Ishikawa (cell line): ENCODE measurements around the gene SGPP2.
A peak's percentile ranks its signal among the peaks of the same experiment; 100 is the strongest.

ENCODE experiments used
- CEBPB ChIP-seq: IDR thresholded peaks from 2 replicates; pipeline ENCODE4 v1.6.1; 2012
- CREB1 ChIP-seq: IDR thresholded peaks from 2 replicates; pipeline ENCODE4 v1.6.1; 2012; ENCODE audit warnings: low read depth
- EGR1 ChIP-seq: IDR thresholded peaks from 2 replicates; pipeline ENCODE4 v1.6.1; 2012
- EP300 ChIP-seq: IDR thresholded peaks from 2 replicates; pipeline ENCODE4 v1.6.1; 2012; ENCODE audit warnings: borderline replicate concordance
- FOXM1 ChIP-seq: IDR thresholded peaks from 2 replicates; pipeline ENCODE4 v1.6.1; 2012; ENCODE audit warnings: low read depth, borderline replicate concordance
- NFIC ChIP-seq: IDR thresholded peaks from 2 replicates; pipeline ENCODE4 v1.6.1; 2012
- RAD21 ChIP-seq: IDR thresholded peaks from 2 replicates; pipeline ENCODE4 v1.6.1; 2012; ENCODE audit warnings: low read depth
- TAF1 ChIP-seq: IDR thresholded peaks from 2 replicates; pipeline ENCODE4 v1.6.1; 2012; ENCODE audit warnings: low read depth, mild to moderate bottlenecking
- TCF12 ChIP-seq: IDR thresholded peaks from 2 replicates; pipeline ENCODE4 v1.6.1; 2012; ENCODE audit warnings: low read depth
- TEAD4 ChIP-seq: IDR thresholded peaks from 2 replicates; pipeline ENCODE4 v1.6.1; 2012
- YY1 ChIP-seq: IDR thresholded peaks from 2 replicates; pipeline ENCODE4 v1.6.1; 2012; ENCODE audit warnings: low read depth
- TF ChIP-seq, protein P1 (sequence below): IDR thresholded peaks from 2 replicates; pipeline ENCODE4 v1.6.1; 2012
- TF ChIP-seq, protein P2 (sequence below): IDR thresholded peaks from 2 replicates; pipeline ENCODE4 v1.6.1; 2012; ENCODE audit warnings: low read depth, mild to moderate bottlenecking

DNA sequence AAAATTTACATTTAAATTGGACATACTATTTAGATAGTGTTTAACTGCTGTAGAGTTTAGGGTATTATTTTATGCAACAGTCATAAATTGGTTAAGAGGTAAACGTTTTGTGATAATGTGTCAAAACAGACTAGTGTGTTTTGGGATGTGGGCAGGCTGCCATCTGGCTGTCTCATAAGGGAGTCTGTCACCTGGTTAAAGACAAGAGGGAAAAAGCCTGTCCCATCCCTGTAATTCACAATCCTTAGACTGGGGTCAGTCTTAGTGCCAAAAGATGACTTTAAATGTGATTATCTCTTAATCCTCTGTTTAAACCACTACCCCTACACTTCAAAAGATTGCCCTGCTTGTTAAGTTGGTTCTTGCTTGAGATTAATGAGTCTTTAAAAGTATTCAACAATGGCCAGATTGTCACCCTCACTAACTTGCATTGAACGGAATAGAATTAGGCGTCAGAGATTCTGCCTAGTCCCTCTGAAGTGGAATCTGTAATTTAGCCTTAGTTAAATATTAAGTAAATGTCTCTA, 59.2 kb downstream of the SGPP2 start:
- TF ChIP-seq RAD21 (peak; percentile 28), TCF12 (no peak), EGR1 (no peak), YY1 (no peak), TEAD4 (no peak), CEBPB (no peak), EP300 (no peak), TAF1 (no peak), CREB1 (no peak), FOXM1 (no peak), NFIC (no peak)
- TF ChIP-seq, protein P1, sequence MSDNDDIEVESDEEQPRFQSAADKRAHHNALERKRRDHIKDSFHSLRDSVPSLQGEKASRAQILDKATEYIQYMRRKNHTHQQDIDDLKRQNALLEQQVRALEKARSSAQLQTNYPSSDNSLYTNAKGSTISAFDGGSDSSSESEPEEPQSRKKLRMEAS, result no peak
- TF ChIP-seq, protein P2, sequence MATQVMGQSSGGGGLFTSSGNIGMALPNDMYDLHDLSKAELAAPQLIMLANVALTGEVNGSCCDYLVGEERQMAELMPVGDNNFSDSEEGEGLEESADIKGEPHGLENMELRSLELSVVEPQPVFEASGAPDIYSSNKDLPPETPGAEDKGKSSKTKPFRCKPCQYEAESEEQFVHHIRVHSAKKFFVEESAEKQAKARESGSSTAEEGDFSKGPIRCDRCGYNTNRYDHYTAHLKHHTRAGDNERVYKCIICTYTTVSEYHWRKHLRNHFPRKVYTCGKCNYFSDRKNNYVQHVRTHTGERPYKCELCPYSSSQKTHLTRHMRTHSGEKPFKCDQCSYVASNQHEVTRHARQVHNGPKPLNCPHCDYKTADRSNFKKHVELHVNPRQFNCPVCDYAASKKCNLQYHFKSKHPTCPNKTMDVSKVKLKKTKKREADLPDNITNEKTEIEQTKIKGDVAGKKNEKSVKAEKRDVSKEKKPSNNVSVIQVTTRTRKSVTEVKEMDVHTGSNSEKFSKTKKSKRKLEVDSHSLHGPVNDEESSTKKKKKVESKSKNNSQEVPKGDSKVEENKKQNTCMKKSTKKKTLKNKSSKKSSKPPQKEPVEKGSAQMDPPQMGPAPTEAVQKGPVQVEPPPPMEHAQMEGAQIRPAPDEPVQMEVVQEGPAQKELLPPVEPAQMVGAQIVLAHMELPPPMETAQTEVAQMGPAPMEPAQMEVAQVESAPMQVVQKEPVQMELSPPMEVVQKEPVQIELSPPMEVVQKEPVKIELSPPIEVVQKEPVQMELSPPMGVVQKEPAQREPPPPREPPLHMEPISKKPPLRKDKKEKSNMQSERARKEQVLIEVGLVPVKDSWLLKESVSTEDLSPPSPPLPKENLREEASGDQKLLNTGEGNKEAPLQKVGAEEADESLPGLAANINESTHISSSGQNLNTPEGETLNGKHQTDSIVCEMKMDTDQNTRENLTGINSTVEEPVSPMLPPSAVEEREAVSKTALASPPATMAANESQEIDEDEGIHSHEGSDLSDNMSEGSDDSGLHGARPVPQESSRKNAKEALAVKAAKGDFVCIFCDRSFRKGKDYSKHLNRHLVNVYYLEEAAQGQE, result no peak
